Uterus (tissue), 2 donors: ENCODE measurements around the gene LAYN.

Experiments
- CTCF ChIP-seq, 4 experiments: fragments of 200-600 bp in 2 of 4; fragments of 450-650 bp in 2 of 4; sonication (generic) in 2 of 4; IDR thresholded peaks; one replicate each; pipeline ENCODE4 v1.5.1; 2016 to 2019; ENCODE audit warnings: antibody characterized with exemption in 4 of 4, mild to moderate bottlenecking in 2 of 4, moderate library complexity in 1 of 4
- POLR2A ChIP-seq, 2 donors: fragments of 450-650 bp; IDR thresholded peaks; one replicate each; pipeline ENCODE4 v1.6.1; 2016; ENCODE audit warnings: antibody characterized with exemption in 2 of 2, mild to moderate bottlenecking in 1 of 2, moderate library complexity in 1 of 2

DNA sequence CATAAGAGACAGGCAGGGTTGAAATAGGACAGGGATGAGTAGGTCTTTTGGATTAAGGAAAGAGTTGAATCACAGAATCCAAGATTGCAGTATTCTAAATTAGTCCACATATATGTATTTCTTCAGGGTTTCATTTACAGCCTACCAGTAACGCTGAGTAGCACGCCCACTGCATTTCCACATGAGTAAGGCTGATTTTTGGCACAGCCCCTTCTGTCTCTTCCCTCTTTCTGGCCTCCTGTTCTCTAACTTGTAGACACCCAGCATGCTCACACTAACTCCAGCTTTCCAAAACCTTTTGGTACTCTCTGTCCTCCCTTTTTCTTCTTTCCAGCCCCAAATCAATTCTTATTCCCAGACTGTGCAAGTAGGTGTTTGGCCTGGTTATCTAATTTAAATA lies 58.0 kb downstream of the LAYN start:
- no peak for TF ChIP-seq POLR2A (IDR thresholded peaks at IDR 0.05)
- no peak for TF ChIP-seq CTCF (IDR thresholded peaks at IDR 0.05)
